Mucosa of rectum (tissue), 2 donors: ENCODE data around the gene TIMP1.

Experiments used
- H3K27ac ChIP-seq, 2 donors: one replicate each; pipeline ENCODE4 v1.7.0; 2013; ENCODE audit warnings: inconsistent platforms in 2 of 2, low read depth in 2 of 2, low read length in 2 of 2
- H3K27me3 ChIP-seq, 2 donors: one replicate each; pipeline ENCODE4 v1.7.0; 2013; ENCODE audit warnings: low read length in 2 of 2; ENCODE audit not compliant: control insufficient read depth in 2 of 2, insufficient read depth in 2 of 2
- H3K36me3 ChIP-seq, 2 donors: one replicate each; pipeline ENCODE4 v1.7.0; 2013; ENCODE audit warnings: low read length in 2 of 2; ENCODE audit not compliant: control insufficient read depth in 2 of 2, insufficient read depth in 2 of 2
- H3K4me1 ChIP-seq, 2 donors: one replicate each; pipeline ENCODE4 v1.7.0; 2013; ENCODE audit warnings: low read length in 2 of 2, mild to moderate bottlenecking in 1 of 2; ENCODE audit not compliant: control insufficient read depth in 2 of 2, insufficient read depth in 2 of 2
- H3K4me3 ChIP-seq, 2 donors: one replicate each; pipeline ENCODE4 v1.7.0; 2013; ENCODE audit warnings: low read length in 2 of 2
- H3K9ac ChIP-seq, 2 donors: one replicate each; pipeline ENCODE4 v1.7.0; 2013; ENCODE audit warnings: low read length in 2 of 2, low read depth in 1 of 2, mild to moderate bottlenecking in 1 of 2
- H3K9me3 ChIP-seq, 2 donors: one replicate each; pipeline ENCODE4 v1.7.0; 2013; ENCODE audit warnings: low read length in 2 of 2; ENCODE audit not compliant: control insufficient read depth in 2 of 2
- donor health status: healthy.
- donor health status: Normal muscosa, but diverticular disease.

TIMP1 gene

DNA sequence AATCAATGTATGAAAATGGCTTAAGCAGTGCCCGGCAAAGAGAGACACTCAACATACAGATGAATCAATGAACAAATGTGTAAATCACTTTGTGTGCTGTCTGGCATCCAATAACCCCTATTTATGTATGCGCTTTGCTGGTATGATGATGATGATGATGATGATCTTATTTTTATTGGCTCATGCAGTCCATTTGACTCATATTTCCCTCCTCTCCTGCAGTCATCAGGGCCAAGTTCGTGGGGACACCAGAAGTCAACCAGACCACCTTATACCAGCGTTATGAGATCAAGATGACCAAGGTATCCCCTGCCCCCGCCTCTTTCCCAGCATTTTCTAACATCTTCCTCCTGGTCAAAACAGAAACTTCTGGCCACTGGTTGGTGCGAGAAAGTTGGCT is 2.5 kb downstream of the TIMP1 start:
- H3K9ac ChIP-seq = no peak overlapping the region
- H3K27me3 ChIP-seq = peaks cover 0 to 4% of the 10 kb centered on the region in 2 donors
- H3K36me3 ChIP-seq = no peaks in the 10 kb centered on the region
- no peaks in the 10 kb centered on the region for H3K9me3 ChIP-seq
- H3K27ac ChIP-seq = no peak overlapping the region
- H3K4me3 ChIP-seq = no peak overlapping the region
- peaks cover 0 to 4% of the 10 kb centered on the region in 2 donors for H3K4me1 ChIP-seq

DNA sequence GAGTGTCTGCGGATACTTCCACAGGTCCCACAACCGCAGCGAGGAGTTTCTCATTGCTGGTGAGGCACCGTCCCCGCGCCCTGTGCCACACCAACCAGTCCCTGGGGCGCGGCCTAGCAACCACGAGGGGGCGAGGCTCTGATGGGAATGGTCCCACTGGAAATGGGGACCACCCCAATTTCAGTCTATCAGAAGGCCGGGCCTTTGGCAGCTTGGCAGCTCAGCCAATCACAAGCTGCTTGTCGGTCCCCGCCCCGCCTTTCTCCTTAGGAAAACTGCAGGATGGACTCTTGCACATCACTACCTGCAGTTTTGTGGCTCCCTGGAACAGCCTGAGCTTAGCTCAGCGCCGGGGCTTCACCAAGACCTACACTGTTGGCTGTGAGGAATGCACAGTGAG is 3.0 kb downstream of the TIMP1 start:
- Histone ChIP-seq H3K4me1 (peaks cover 0 to 4% of the 10 kb centered on the region in 2 donors), H3K9ac (no peak overlapping the region), H3K27ac (no peak overlapping the region), H3K27me3 (peaks cover 0 to 4% of the 10 kb centered on the region in 2 donors), H3K9me3 (no peaks in the 10 kb centered on the region), H3K36me3 (no peaks in the 10 kb centered on the region), H3K4me3 (no peak overlapping the region)

GRCh38 chrX:47586043-47586787 is 4.0 kb downstream of the TIMP1 start:
- H3K27me3 ChIP-seq = peaks cover 0 to 4% of the 10 kb centered on the region in 2 donors
- H3K9me3 ChIP-seq = no peaks in the 10 kb centered on the region
- no peak overlapping the region for H3K27ac ChIP-seq

DNA sequence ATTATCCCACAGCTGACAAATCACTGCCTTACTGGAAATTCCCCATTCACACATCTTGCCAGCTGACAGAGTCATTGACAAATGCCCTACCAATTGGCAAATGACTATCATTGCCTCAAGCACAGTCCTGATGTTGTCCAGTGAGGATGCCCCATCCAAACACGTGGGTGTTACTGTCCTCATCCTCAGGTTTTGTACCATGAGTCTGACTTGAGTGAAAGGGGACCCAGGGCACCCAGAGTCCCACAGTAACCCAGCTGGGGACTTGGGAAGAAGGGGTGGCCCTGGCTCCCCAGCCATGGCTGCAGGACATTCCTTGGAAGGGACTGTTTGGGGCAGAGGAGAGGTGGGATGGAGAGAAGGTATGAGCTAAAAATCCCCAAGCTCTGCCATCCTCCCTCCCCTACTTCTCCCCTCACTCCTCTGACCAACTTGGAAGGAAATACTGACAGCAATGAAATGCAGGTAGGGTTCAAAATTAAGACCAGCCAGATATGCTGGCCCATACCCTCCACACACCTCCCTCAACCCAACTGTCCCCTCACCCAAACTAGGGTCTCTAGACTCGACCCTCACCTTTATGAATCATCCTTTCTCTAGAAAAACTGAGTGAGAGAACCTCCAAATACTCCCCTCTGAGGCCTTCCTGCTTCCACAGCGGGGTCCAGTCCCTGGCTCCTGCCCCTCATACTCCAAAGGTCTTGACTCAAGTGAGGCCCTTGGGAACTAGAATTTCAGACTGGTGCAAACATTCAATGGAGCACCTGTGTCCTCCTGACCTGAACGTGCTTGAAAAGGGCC is 5.1 kb downstream of the TIMP1 start:
- no peak overlapping the region for H3K27ac ChIP-seq
- no peaks in the 10 kb centered on the region for H3K4me1 ChIP-seq
- H3K9me3 ChIP-seq = no peaks in the 10 kb centered on the region
- no peak overlapping the region for H3K9ac ChIP-seq
- peaks cover 0 to 4% of the 10 kb centered on the region in 2 donors for H3K27me3 ChIP-seq
- H3K4me3 ChIP-seq = no peak overlapping the region
- no peaks in the 10 kb centered on the region for H3K36me3 ChIP-seq

More at GRCh38 chrX:47586043-47586787, 4.0 kb downstream of the TIMP1 start:
- Histone ChIP-seq H3K4me3 (no peak overlapping the region), H3K9ac (no peak overlapping the region), H3K36me3 (no peaks in the 10 kb centered on the region), H3K4me1 (peaks cover 0 to 4% of the 10 kb centered on the region in 2 donors)

GRCh38 chrX:47587906-47588735 is 5.9 kb downstream of the TIMP1 start:
- Histone ChIP-seq H3K36me3 (no peaks in the 10 kb centered on the region), H3K9me3 (no peaks in the 10 kb centered on the region), H3K27me3 (peaks cover 0 to 4% of the 10 kb centered on the region in 2 donors), H3K9ac (no peak overlapping the region), H3K4me1 (no peaks in the 10 kb centered on the region), H3K4me3 (no peak overlapping the region), H3K27ac (no peak overlapping the region)

DNA sequence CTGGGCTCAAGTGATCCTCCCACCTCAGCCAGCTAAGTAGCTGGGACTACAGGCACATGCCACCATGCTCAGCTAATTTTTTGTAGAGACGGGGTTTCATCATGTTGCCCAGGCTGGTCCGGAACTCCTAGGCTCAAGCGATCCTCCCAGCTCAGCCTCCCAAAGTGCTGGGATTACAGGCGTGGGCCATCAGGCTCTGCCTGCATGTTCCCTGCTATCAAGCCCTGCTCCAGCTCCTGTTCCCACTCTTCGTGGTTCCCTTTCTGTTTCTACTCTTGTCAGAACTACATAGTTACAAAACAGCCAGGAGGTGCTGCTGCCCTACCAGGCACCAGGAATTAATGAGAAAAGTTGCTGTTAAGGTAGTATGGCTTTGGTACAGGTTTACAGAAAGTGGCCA is 8.7 kb downstream of the TIMP1 start:
- no peak overlapping the region for H3K27ac ChIP-seq
- H3K4me1 ChIP-seq = no peaks in the 10 kb centered on the region
- H3K9me3 ChIP-seq = no peaks in the 10 kb centered on the region
- H3K36me3 ChIP-seq = no peaks in the 10 kb centered on the region
- H3K27me3 ChIP-seq = peaks cover 0 to 4% of the 10 kb centered on the region in 2 donors
- H3K9ac ChIP-seq = no peak overlapping the region
- H3K4me3 ChIP-seq = no peak overlapping the region

DNA sequence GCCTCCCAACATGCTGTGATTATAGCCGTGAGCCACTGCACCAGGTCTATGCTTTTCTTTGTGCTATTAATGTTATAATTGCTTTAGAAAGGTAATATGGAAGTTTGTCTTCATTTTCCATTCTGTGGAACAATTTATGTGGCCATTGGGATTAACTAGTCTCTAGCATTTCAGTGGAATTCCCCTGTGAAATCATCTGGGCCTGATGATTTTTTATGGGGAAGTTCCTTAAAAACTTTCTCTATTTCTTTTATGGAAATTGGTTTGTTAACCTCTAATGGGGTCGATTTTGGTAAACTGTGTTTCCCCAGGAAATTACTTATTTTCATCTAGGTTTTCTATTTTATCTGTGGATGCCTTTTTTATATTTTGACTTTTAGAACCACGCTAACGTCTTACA is 11.3 kb downstream of the TIMP1 start:
- no peaks in the 10 kb centered on the region for H3K4me1 ChIP-seq
- peaks cover 0 to 3% of the 10 kb centered on the region in 2 donors for H3K9me3 ChIP-seq
- no peaks in the 10 kb centered on the region for H3K36me3 ChIP-seq
- H3K9ac ChIP-seq = no peak overlapping the region
- no peak overlapping the region for H3K4me3 ChIP-seq
- no peak overlapping the region for H3K27ac ChIP-seq
- no peaks in the 10 kb centered on the region for H3K27me3 ChIP-seq

- Histone ChIP-seq H3K9ac (no peak overlapping the region), H3K4me3 (no peak overlapping the region), H3K36me3 (no peaks in the 10 kb centered on the region), H3K27me3 (no peaks in the 10 kb centered on the region), H3K9me3 (peaks cover 0 to 3% of the 10 kb centered on the region in 2 donors), H3K27ac (no peak overlapping the region), H3K4me1 (no peaks in the 10 kb centered on the region)
Observed at GRCh38 chrX:47595716-47596251, 13.5 kb downstream of the TIMP1 start.

DNA sequence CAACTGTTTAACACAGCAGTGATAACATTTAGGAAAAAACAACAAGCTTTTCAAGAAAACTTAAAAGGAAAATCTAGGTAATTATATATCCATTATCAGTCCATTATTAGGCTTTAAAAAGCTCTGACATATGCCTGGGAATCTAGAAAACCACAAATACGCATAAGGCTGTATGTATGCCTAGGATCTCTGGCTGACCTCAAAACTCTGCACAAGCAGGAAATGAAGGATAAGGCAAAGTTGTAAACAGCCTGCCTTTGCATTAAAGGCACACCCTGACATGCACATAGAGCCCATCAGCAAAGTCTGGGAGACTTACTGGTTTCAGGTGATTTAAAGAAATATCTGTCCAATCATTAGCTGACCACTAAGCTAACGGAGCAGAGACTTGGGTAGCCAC is 14.0 kb downstream of the TIMP1 start:
- Histone ChIP-seq H3K4me3 (no peak overlapping the region), H3K36me3 (no peaks in the 10 kb centered on the region), H3K9ac (no peak overlapping the region), H3K27ac (no peak overlapping the region), H3K9me3 (peaks cover 0 to 3% of the 10 kb centered on the region in 2 donors), H3K4me1 (no peaks in the 10 kb centered on the region), H3K27me3 (no peaks in the 10 kb centered on the region)
